Spinal cord (tissue), 10 donors: ENCODE results near the gene GIT2. TPM values are rescaled to one million over a fixed set of nuclear protein-coding genes. Genes with fewer than 3 reads are reported as not detected.

Experiments used
- DNase-seq, 6 donors: peaks; one replicate each; pipeline versions ENCODE4 v3.0.0 to v3.0.0-alpha.2; 2013 to 2015; ENCODE audit warnings: low spot score in 6 of 6, low read depth in 4 of 6
- H3K27ac ChIP-seq: one replicate; pipeline ENCODE4 v1.5.1; 2013; ENCODE audit warnings: low read depth, low read length, control low read depth
- H3K27me3 ChIP-seq: one replicate; pipeline ENCODE4 v1.6.1; 2013; ENCODE audit warnings: low read length; ENCODE audit not compliant: control insufficient read depth, insufficient read depth
- H3K36me3 ChIP-seq: one replicate; pipeline ENCODE4 v1.6.1; 2013; ENCODE audit warnings: low read length; ENCODE audit not compliant: control insufficient read depth, insufficient read depth
- H3K4me1 ChIP-seq: one replicate; pipeline ENCODE4 v1.6.1; 2013; ENCODE audit warnings: low read length; ENCODE audit not compliant: control insufficient read depth, insufficient read depth
- H3K4me3 ChIP-seq: one replicate; pipeline ENCODE4 v1.5.1; 2013; ENCODE audit warnings: low read depth, low read length, control low read depth
- H3K9me3 ChIP-seq: one replicate; pipeline ENCODE4 v1.6.1; 2013; ENCODE audit warnings: low read length; ENCODE audit not compliant: control insufficient read depth, insufficient read depth
- WGBS: methylation state at CpG from one replicate; pipeline ENCODE4 v1.1.5; 2013; ENCODE audit warnings: missing lambda C conversion rate; ENCODE audit not compliant: insufficient coverage; 5-methylcytosine and 5-hydroxymethylcytosine counted together
- polyA plus RNA-seq, 2 donors: library from polyadenylated mRNA; unstranded; fragments of 120-200 nt; gene quantifications; one replicate each; pipeline ENCODE4 v1.2.1, GENCODE V29; 2013; ENCODE audit not compliant: insufficient read length in 2 of 2
- total RNA-seq, 2 donors: library from RNA; depleted of rRNA in 1 of 2; stranded (reverse); fragments of 120-200 nt in 1 of 2; fragments of >200 nt in 1 of 2; gene quantifications; one replicate each; pipeline versions ENCODE4 v1.2.3 to v1.2.4, GENCODE V29; 2013 to 2014
- donor health status: healthy.

Gene GIT2
- total and polyA plus RNA-seq, 4 donors: 41.5 to 52.8 (median 47.6) TPM

DNA sequence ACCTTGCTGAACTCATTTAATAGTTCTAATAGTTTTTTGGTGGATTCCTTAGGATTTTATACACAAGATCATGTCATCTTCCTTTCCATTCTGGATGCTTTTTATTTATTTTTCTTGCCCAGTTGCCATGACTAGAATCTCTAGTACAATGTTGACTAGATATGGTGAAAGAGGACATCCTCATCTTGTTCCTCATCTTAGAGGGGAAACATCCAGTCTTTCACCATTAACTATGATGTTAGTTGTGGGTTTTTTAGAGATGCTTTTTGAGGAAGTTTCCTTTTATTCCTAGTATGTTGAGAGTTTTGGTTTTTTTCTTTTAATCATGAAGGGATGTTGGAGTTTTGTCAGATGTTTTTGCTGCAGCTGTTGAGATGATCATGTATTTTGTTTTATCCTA is 11.7 kb upstream of the GIT2 start:
- Histone ChIP-seq H3K4me1 (peaks cover 2% of the 10 kb centered on the region), H3K36me3 (peaks cover 4% of the 10 kb centered on the region), H3K4me3 (no peak overlapping the region), H3K9me3 (no peaks in the 10 kb centered on the region), H3K27ac (no peak overlapping the region), H3K27me3 (no peaks in the 10 kb centered on the region)
- DNase-seq: no peak

DNA sequence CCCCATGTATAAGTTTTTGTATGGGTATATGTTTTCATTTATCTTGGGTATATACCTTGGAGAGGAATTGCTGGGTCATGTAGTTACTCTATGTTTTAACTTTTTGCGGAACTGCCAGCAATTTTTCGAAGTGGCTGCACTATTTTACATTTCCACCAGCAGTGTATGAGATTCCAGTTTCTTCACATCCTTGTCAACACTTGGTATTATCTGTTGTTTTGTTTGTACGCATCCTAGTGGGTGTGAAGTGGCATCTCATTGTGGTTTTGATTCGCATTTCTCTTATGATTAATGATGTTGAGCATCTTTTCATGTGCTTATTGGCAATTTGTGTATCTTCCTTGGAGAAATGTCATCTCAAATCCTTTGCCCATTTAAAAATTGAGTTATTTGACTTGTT is 9.9 kb upstream of the GIT2 start:
- no peak for DNase-seq
- no peaks in the 10 kb centered on the region for H3K27me3 ChIP-seq
- WGBS: 100% methylated on average over 2 of the region's 4 CpGs
- H3K9me3 ChIP-seq: no peaks in the 10 kb centered on the region
- no peak overlapping the region for H3K4me3 ChIP-seq
- no peak overlapping the region for H3K27ac ChIP-seq
- H3K36me3 ChIP-seq: peaks cover 5% of the 10 kb centered on the region
- peaks cover 2% of the 10 kb centered on the region for H3K4me1 ChIP-seq

DNA sequence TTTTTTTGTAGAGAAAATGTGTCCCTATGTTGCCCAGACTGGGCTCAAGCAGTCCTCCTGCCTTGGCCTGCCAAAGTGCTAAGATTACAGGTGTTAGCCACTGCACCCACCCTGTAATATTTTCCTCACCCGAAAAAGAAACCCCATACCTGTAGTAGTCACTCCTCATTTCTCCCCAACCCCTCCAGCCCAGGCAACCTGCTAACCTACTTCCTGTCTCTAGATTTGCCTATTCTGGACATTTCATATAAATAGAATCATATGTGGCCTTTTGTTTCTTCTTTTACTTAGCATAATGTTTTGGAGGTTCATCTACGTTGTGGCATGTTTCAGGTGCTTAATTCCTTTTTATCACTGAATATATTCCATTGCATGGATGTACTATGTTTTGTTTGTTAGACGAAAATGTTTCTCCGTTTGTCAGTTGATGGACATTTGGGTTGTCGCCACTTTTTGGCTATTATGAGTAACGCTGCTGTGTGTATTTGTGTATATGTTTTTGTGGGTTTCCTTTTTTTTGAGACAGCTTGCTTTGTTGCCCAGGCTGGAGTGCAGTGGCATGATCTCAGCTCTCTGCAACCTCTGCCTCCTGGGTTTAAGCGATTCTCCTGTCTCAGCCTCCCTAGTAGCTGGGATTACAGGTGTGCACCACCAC is 9.3 kb upstream of the GIT2 start:
- peaks cover 5% of the 10 kb centered on the region for H3K4me1 ChIP-seq
- DNase-seq: no peak
- H3K36me3 ChIP-seq: peaks cover 5% of the 10 kb centered on the region
- no peaks in the 10 kb centered on the region for H3K9me3 ChIP-seq
- H3K27me3 ChIP-seq: no peaks in the 10 kb centered on the region
- H3K4me3 ChIP-seq: no peak overlapping the region
- H3K27ac ChIP-seq: no peak overlapping the region
- 100% methylated on average over 4 of the region's 7 CpGs for WGBS

DNA sequence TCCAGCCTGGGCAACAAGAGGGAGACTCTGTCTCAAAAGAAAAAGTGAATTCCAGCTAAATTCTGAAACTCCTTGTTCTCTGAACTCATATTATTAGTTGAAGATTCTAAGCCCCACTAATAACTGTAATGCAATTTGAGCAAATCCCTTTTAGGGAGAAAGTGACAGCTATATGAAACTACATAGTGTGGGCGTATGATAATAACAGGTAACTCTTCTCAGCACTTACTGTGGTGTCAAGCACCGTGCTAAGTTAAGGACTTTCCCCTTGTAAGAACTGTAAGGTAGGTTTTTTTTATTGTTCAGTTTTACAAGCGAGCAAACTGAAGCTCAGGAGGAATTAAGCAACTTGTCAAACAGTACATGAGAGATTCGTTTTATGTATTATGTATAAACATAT is 8.4 kb upstream of the GIT2 start:
- no peak overlapping the region for H3K27ac ChIP-seq
- no peak overlapping the region for H3K4me3 ChIP-seq
- DNase-seq: no peak
- WGBS: no CpG with 5 or more reads among the region's 4 CpGs
- H3K27me3 ChIP-seq: no peaks in the 10 kb centered on the region
- peaks cover 5% of the 10 kb centered on the region for H3K36me3 ChIP-seq
- peaks cover 12% of the 10 kb centered on the region for H3K4me1 ChIP-seq
- no peaks in the 10 kb centered on the region for H3K9me3 ChIP-seq

DNA sequence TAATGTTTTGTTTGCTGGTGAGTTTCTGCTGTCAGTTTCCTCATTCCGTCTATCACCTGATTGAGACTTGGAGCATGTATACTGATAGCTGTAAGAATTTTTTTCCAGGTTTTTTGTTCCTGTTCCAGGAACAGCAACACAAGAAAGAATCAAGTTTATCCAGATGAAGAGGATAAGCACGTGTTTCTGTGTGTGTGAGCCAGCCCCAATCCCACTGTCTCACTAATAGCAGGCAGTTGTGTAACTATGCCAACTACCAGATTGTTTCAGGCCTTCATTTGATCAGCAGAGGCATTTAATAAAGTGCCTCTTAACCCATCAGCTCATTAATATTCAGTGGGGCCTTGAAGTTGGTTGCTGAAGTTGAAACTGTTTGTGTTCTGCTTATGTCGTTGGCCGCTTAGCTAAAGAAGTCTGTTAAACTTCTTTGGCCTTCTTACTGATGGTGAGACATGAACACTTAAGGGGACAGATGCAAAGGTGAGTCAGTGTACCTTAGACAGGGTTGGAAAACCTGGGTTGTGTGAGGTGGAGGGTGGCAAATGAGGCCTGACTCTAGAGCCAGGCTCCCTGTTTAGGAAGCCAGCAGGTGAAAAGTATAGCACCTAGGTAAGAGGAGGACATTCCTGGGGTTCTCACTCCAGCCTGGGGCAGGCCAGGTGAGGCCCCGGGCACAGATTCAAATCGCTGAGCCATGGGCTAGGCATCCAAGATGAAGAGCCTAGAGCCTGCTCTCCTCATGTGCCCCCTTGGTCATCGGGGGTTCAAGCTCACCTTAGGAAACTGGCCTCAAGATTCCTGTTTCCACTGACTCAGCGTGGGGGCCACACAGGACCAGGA is 6.7 kb upstream of the GIT2 start:
- no peaks in the 10 kb centered on the region for H3K27me3 ChIP-seq
- 79% methylated on average over 7 of the region's 8 CpGs for WGBS
- peaks cover 5% of the 10 kb centered on the region for H3K36me3 ChIP-seq
- DNase-seq: peak in 1 of 6 donors; percentile 2
- H3K27ac ChIP-seq: no peak overlapping the region
- peaks cover 12% of the 10 kb centered on the region for H3K4me1 ChIP-seq
- H3K4me3 ChIP-seq: no peak overlapping the region
- no peaks in the 10 kb centered on the region for H3K9me3 ChIP-seq

DNA sequence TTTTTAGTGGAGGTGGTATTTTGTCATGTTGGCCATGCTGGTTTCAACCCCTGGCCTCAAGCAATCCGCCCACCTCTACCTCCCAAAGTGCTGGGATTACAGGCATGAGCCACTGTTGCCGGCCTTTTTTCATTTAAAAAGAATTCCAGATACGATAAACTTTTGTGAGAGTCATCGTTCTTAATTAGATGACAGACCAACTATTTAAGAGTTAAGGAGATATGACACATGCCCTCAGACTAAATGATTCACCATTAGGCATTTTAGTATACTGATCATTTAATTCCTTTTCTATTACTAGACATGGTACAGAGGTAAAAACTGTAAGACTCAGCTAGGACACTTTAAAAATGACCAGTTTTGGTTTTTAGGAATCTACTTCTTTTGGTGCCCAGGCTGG is 5.4 kb upstream of the GIT2 start:
- H3K36me3 ChIP-seq: peaks cover 5% of the 10 kb centered on the region
- peaks cover 12% of the 10 kb centered on the region for H3K4me1 ChIP-seq
- WGBS: no CpG with 5 or more reads among the region's 4 CpGs
- H3K9me3 ChIP-seq: no peaks in the 10 kb centered on the region
- no peaks in the 10 kb centered on the region for H3K27me3 ChIP-seq
- no peak overlapping the region for H3K27ac ChIP-seq
- DNase-seq: no peak
- no peak overlapping the region for H3K4me3 ChIP-seq

DNA sequence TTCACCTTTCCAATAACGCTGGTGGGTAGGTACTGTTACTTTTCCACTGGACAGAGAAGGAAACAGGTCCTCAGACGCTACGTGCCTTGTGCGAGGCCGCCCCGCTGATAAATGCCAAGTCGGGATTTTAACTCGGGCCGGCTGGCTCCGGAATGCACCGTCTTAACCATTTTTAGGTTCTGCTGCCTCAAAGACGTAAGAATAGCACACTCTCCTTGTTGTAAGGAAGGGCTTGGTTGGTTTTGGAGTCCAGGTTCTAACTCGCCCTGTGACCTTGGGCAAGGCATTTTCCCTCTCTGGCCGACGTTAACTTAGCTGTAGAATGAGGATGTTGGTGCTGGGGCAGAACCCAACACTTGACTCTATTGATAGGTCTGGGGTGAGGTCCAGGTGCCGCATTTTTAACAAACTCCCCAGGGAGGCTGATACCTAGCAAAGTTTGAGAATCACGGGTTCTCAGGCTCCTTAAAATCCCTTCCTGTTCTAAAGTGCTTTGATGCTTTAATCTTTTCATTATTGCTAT is 3.9 kb upstream of the GIT2 start:
- Histone ChIP-seq H3K36me3 (peaks cover 5% of the 10 kb centered on the region), H3K27me3 (no peaks in the 10 kb centered on the region), H3K4me1 (peaks cover 15% of the 10 kb centered on the region), H3K9me3 (no peaks in the 10 kb centered on the region), H3K4me3 (peak overlapping the region; percentile 85), H3K27ac (no peak overlapping the region)
- 7% methylated on average over 13 of the region's 17 CpGs for WGBS
- peak in 2 of 6 donors; percentile 32 to 37 for DNase-seq

DNA sequence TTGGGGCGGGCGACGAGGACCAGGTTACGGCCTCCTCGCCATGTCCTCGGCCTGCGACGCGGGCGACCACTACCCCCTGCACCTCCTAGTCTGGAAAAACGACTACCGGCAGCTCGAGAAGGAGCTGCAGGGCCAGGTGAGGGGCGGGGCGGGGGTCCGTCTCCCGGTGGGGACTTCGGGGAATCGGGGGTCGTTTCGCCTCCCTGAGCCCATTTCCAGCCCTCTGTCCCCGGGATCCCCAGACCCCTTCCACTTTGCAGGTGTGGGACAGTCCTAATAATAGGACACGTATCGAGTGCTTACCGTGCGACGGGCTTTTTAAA is 3.4 kb upstream of the GIT2 start:
- Histone ChIP-seq H3K4me1 (peaks cover 15% of the 10 kb centered on the region), H3K27ac (no peak overlapping the region), H3K36me3 (peaks cover 5% of the 10 kb centered on the region), H3K4me3 (peak overlapping the region; percentile 85), H3K9me3 (no peaks in the 10 kb centered on the region), H3K27me3 (no peaks in the 10 kb centered on the region)
- WGBS: 0% methylated on average over 22 of the region's 27 CpGs
- no peak for DNase-seq

DNA sequence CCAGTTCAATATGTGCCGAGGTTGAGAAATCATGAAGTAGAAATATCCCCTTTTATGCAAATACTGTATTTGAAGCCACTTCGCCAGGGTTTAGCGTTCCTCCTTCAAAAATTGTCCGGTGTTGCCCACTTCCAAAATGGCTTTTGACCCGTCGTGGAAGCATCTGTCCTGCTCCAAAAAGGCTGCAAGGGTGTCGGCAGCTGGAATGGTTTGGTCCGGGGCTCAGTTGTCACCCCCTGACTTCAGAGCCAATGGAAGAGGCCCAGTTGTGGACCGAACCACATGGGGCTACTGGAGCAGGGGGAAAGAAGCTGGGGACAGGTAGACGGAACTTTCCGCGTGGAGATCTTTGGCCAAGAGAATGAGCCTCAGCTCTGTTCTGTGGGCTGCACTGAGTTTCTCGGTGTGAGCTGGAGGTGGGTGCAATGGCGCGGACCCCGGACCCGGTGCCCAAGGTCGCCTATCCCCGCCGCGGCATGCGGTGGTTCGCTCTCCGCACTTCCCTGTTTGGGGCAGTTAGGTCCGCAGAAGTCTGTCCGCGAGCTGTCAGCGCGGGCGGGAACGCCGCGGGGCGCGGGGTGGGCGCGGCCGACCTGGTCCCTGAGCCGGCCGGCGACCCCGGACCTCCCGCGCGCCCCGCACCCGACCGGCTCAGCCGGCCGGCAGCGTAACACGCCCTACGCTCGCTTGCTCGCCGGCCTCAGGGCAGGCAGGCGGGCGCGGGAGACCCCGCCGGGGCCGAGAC is 2.9 kb upstream of the GIT2 start, which contains the start of gene ANKRD13A:
Gene ANKRD13A (plus strand): TSS at position 527 of the 745 bp plus-strand sequence. CDS start 259 bp downstream, outside the sequence.
- H3K9me3 ChIP-seq: no peaks in the 10 kb centered on the region
- H3K4me3 ChIP-seq: peak within 1 kb of the TSS; percentile 85
- H3K4me1 ChIP-seq: peaks cover 15% of the 10 kb centered on the region
- H3K36me3 ChIP-seq: peaks cover 5% of the 10 kb centered on the region
- peak within 1 kb of the TSS; percentile 81 for H3K27ac ChIP-seq
- WGBS: under 1% methylated on average over 62 of the region's 62 CpGs
- peak; percentile 88 to 98 (median 94) for DNase-seq
- no peaks in the 10 kb centered on the region for H3K27me3 ChIP-seq
